Esophagus squamous epithelium (tissue), 4 donors: ENCODE measurements around the gene CCDC186.
A peak's percentile ranks its signal among the peaks of the same experiment; 100 is the strongest.

ENCODE experiments used
- CTCF ChIP-seq, 6 experiments: fragments of 450-650 bp in 4 of 6; fragments of 200-600 bp in 2 of 6; sonication (generic) in 2 of 6; IDR thresholded peaks; one replicate each; pipeline ENCODE4 v1.5.1; 2016 to 2019; ENCODE audit warnings: antibody characterized with exemption in 6 of 6, mild to moderate bottlenecking in 4 of 6, moderate library complexity in 4 of 6
- POLR2A ChIP-seq, 4 donors: fragments of 450-650 bp; IDR thresholded peaks; one replicate each; pipeline ENCODE4 v1.6.1; 2017; ENCODE audit warnings: antibody characterized with exemption in 4 of 4, mild to moderate bottlenecking in 4 of 4, moderate library complexity in 3 of 4

- TF ChIP-seq CTCF (IDR thresholded peaks at IDR 0.05) (peak; percentile 44 to 74 (median 60)), POLR2A (IDR thresholded peaks at IDR 0.05) (no peak)
Observed at GRCh38 chr10:114103284-114103683, 70.7 kb downstream of the CCDC186 start.
